HCT116 (cell line): Measurements from ENCODE around the gene DHRS13. TPM values are rescaled to one million over a fixed set of nuclear protein-coding genes. Genes with fewer than 3 reads are reported as not detected.

ENCODE experiments used
- ATAC-seq: fragments of 200-7000 bp; cut with Tn5 transposase; 2 replicates; pipeline ENCODE4 v1.9.1; 2020; ENCODE audit warnings: mild to moderate bottlenecking, moderate library complexity
- BruUV-seq: library from RNA; stranded (reverse); fragments of 400-500 nt; replicated peaks from 2 replicates; lab custom pipeline; 2021; lab: Mats Ljungman, UMichigan
- CTCF ChIA-PET: fragments of 300-600 bp; sonication (Branson Sonifier 250); formaldehyde crosslinking; loops from one replicate; lab custom pipeline; 2021; ENCODE audit warnings: antibody characterized with exemption; lab: Charles Lee
- POLR2A ChIA-PET: fragments of 300-600, 350-600 bp; sonication (Branson Sonifier 250); formaldehyde crosslinking; loops from one replicate; lab custom pipeline; 2021; ENCODE audit warnings: antibody characterized with exemption; lab: Charles Lee
- RAD21 ChIA-PET, 2 experiments: fragments of 300-600 bp; sonication (Branson Sonifier 250); formaldehyde crosslinking; loops; one replicate each; lab custom pipeline; 2023; ENCODE audit warnings: low total read pairs in 2 of 2; ENCODE audit not compliant: uncharacterized antibody in 2 of 2, unreplicated experiment in 2 of 2, low non-redundant PET in 1 of 2; lab: Charles Lee
- DNase-seq: peaks from one replicate; pipeline ENCODE4 v3.0.0-alpha.2; 2010; ENCODE audit warnings: low read depth, low spot score
- H2AFZ ChIP-seq: fragments of 200-600 bp; shearing (Covaris generic), sonication (generic); 2 replicates; pipeline ENCODE4 v1.6.1; 2017; ENCODE audit warnings: low read depth, mixed run types, mixed read lengths, antibody characterized with exemption, low read length; ENCODE audit not compliant: poor library complexity, severe bottlenecking
- H3K27ac ChIP-seq: 2 replicates; pipeline ENCODE4 v1.5.1; 2012; ENCODE audit warnings: low read depth, low read length
- H3K27me3 ChIP-seq: fragments of 200-600 bp; sonication (generic); 2 replicates; pipeline ENCODE4 v1.6.1; 2016; ENCODE audit warnings: mixed run types, low read length, mixed read lengths; ENCODE audit not compliant: insufficient read depth
- H3K36me3 ChIP-seq, 2 experiments: fragments of 200-500 bp in 1 of 2; fragments of 200-600 bp in 1 of 2; sonication (Bioruptor generic) in 1 of 2; sonication (generic) in 1 of 2; 2 replicates each; pipeline versions ENCODE4 v1.5.1 to v1.6.1; 2014 to 2016; ENCODE audit warnings: low read length in 2 of 2, inconsistent platforms in 1 of 2, mixed read lengths in 1 of 2, mixed run types in 1 of 2; ENCODE audit not compliant: insufficient read depth in 2 of 2, control insufficient read depth in 1 of 2
- H3K4me1 ChIP-seq, 2 experiments: fragments of 200-600 bp in 1 of 2; sonication (generic) in 1 of 2; 2 replicates each; pipeline versions ENCODE4 v1.5.1 to v1.6.1; 2012 to 2017; ENCODE audit warnings: low read length in 2 of 2, inconsistent platforms in 1 of 2, mild to moderate bottlenecking in 1 of 2, mixed read lengths in 1 of 2, mixed run types in 1 of 2, moderate library complexity in 1 of 2; ENCODE audit not compliant: insufficient read depth in 2 of 2, control insufficient read depth in 1 of 2
- H3K4me2 ChIP-seq: fragments of 200-600 bp; sonication (generic); 2 replicates; pipeline ENCODE4 v1.6.1; 2017; ENCODE audit warnings: mixed run types, low read length, mixed read lengths
- H3K4me3 ChIP-seq, 2 experiments: fragments of 200-600 bp in 1 of 2; sonication (generic) in 1 of 2; replicated peaks in 1 of 2; 2 replicates each; pipeline ENCODE4 v1.5.1; 2011 to 2016; ENCODE audit warnings: low read length in 2 of 2, control low read depth in 1 of 2, low read depth in 1 of 2, mild to moderate bottlenecking in 1 of 2, mixed read lengths in 1 of 2, mixed run types in 1 of 2
- H3K79me2 ChIP-seq: fragments of 200-600 bp; sonication (generic); 2 replicates; pipeline ENCODE4 v1.6.1; 2017; ENCODE audit warnings: mild to moderate bottlenecking, mixed run types, low read length, moderate library complexity, mixed read lengths; ENCODE audit not compliant: insufficient read depth
- H3K9ac ChIP-seq: fragments of 200-600 bp; sonication (generic); 2 replicates; pipeline ENCODE4 v1.6.1; 2016; ENCODE audit warnings: low read length, mixed read lengths
- H3K9me2 ChIP-seq: fragments of 200-600 bp; sonication (generic), shearing (Covaris generic); 2 replicates; pipeline ENCODE4 v1.6.1; 2017; ENCODE audit warnings: mixed run types, mild to moderate bottlenecking, moderate library complexity; ENCODE audit not compliant: insufficient read depth
- H3K9me3 ChIP-seq, 2 experiments: fragments of 200-500 bp in 1 of 2; fragments of 200-600 bp in 1 of 2; sonication (Bioruptor generic) in 1 of 2; sonication (generic) in 1 of 2; 2 replicates each; pipeline ENCODE4 v1.6.1; 2014 to 2017; ENCODE audit warnings: low read length in 2 of 2, mixed read lengths in 2 of 2, inconsistent platforms in 1 of 2, low read depth in 1 of 2, mild to moderate bottlenecking in 1 of 2, mixed run types in 1 of 2, moderate library complexity in 1 of 2; ENCODE audit not compliant: control insufficient read depth in 1 of 2, insufficient read depth in 1 of 2
- H4K20me1 ChIP-seq: fragments of 200-600 bp; sonication (generic), shearing (Covaris generic); 2 replicates; pipeline ENCODE4 v1.6.1; 2017; ENCODE audit warnings: mixed run types, mild to moderate bottlenecking, moderate library complexity; ENCODE audit not compliant: insufficient read depth
- CBX3 ChIP-seq: IDR thresholded peaks from 2 replicates; pipeline ENCODE4 v1.6.1; 2012; ENCODE audit warnings: low read depth
- CEBPB ChIP-seq: IDR thresholded peaks from 2 replicates; pipeline ENCODE4 v1.6.1; 2012; ENCODE audit warnings: low read depth
- CTCF ChIP-seq, 3 experiments: fragments of 200-600 bp in 1 of 3; sonication (generic) in 1 of 3; IDR thresholded peaks in 2 of 3; conservative IDR thresholded peaks in 1 of 3; 2 replicates each; pipeline ENCODE4 v1.5.1; 2012 to 2017; ENCODE audit warnings: low read depth in 2 of 3, low read length in 2 of 3, antibody characterized with exemption in 1 of 3, borderline replicate concordance in 1 of 3, control low read depth in 1 of 3, mild to moderate bottlenecking in 1 of 3, mixed read lengths in 1 of 3, mixed run types in 1 of 3, moderate library complexity in 1 of 3; ENCODE audit not compliant: insufficient read depth in 1 of 3
- EGR1 ChIP-seq: IDR thresholded peaks from 2 replicates; pipeline ENCODE4 v1.6.1; 2012; ENCODE audit warnings: low read depth
- ELF1 ChIP-seq: IDR thresholded peaks from 2 replicates; pipeline ENCODE4 v1.6.1; 2012; ENCODE audit warnings: low read depth, borderline replicate concordance
- EZH2 ChIP-seq: fragments of 200-600 bp; sonication (generic); IDR thresholded peaks from 2 replicates; pipeline ENCODE4 v1.6.1; 2017; ENCODE audit warnings: antibody characterized with exemption, mixed run types
- EZH2phosphoT487 ChIP-seq: fragments of 200-600 bp; IDR thresholded peaks from 2 replicates; pipeline ENCODE4 v1.6.1; 2018; ENCODE audit warnings: antibody characterized with exemption, borderline replicate concordance
- JUND ChIP-seq: IDR thresholded peaks from 2 replicates; pipeline ENCODE4 v1.6.1; 2012
- MAX ChIP-seq: IDR thresholded peaks from 2 replicates; pipeline ENCODE4 v1.6.1; 2012
- POLR2A ChIP-seq: IDR thresholded peaks from 2 replicates; pipeline ENCODE4 v1.7.0; 2011; ENCODE audit warnings: borderline replicate concordance; ENCODE audit not compliant: insufficient read depth, insufficient read length; ENCODE audit errors: extremely low read depth
- RAD21 ChIP-seq: IDR thresholded peaks from 2 replicates; pipeline ENCODE4 v1.6.1; 2012; ENCODE audit warnings: low read depth, mild to moderate bottlenecking
- SIN3A ChIP-seq: IDR thresholded peaks from 2 replicates; pipeline ENCODE4 v1.6.1; 2012; ENCODE audit warnings: low read depth
- SP1 ChIP-seq: IDR thresholded peaks from 2 replicates; pipeline ENCODE4 v1.6.1; 2012; ENCODE audit warnings: low read depth
- SRF ChIP-seq: IDR thresholded peaks from 2 replicates; pipeline ENCODE4 v1.6.1; 2012; ENCODE audit warnings: low read depth
- TCF7L2 ChIP-seq: IDR thresholded peaks from 2 replicates; pipeline ENCODE4 v1.7.0; 2011; ENCODE audit warnings: borderline replicate concordance, inconsistent platforms; ENCODE audit not compliant: insufficient read depth, insufficient read length; ENCODE audit errors: extremely low read depth
- YY1 ChIP-seq: IDR thresholded peaks from 2 replicates; pipeline ENCODE4 v1.6.1; 2011; ENCODE audit warnings: low read length, low read depth, moderate library complexity, mild to moderate bottlenecking; ENCODE audit not compliant: insufficient replicate concordance; ENCODE audit errors: extremely low read depth
- ZBTB33 ChIP-seq: IDR thresholded peaks from 2 replicates; pipeline ENCODE4 v1.6.1; 2011; ENCODE audit warnings: mild to moderate bottlenecking, low read length, moderate library complexity; ENCODE audit not compliant: insufficient replicate concordance; ENCODE audit errors: extremely low read depth
- ZFX ChIP-seq: fragments of 450-650 bp; IDR thresholded peaks from 2 replicates; pipeline ENCODE4 v1.6.1; 2017
- intact Hi-C: fragments of 100-400 bp; cut with micrococcal nuclease; formaldehyde crosslinking; loops from 2 replicates; pipeline ENCODE4 v1.10.0; 2022
- total RNA-seq: library from RNA; stranded (reverse); gene quantifications from one replicate; pipeline ENCODE4 v1.2.1, GENCODE V29; 2021; ENCODE audit not compliant: unreplicated experiment

Gene DHRS13
- total RNA-seq, 1 experiment from 2014 or later = 13.5 TPM

GRCh38 chr17:28944343-28944742, 41.5 kb upstream of the DHRS13 start:
- H3K4me3 ChIP-seq = no peak overlapping the region
- H3K4me1 ChIP-seq = peaks cover 9 to 11% of the 10 kb centered on the region in 2 experiments
- BruUV-seq = no TSS peak
- no peak for TF ChIP-seq CEBPB
- TF ChIP-seq ZBTB33 = no peak
- no peak for TF ChIP-seq YY1
- TF ChIP-seq CBX3 = no peak
- TF ChIP-seq ZFX = no peak
- no peak for TF ChIP-seq SIN3A
- no peak for TF ChIP-seq TCF7L2
- TF ChIP-seq POLR2A = no peak
- TF ChIP-seq ELF1 = no peak
- no peak for TF ChIP-seq EGR1
- no peak for TF ChIP-seq CTCF (IDR thresholded peaks at IDR 0.05 in 2 of 3, conservative IDR thresholded peaks at IDR 0.05 in 1 of 3; ENCODE audit: borderline replicate concordance in 1 of 3, insufficient read depth in 1 of 3, low read depth in 2 of 3, low read length in 2 of 3)
- TF ChIP-seq SRF = no peak
- TF ChIP-seq SP1 = no peak
- no peak for TF ChIP-seq EZH2phosphoT487
- no peak for TF ChIP-seq JUND
- no peak for TF ChIP-seq RAD21
- TF ChIP-seq EZH2 = no peak
- no peak for TF ChIP-seq MAX
- no peak overlapping the region for H3K9ac ChIP-seq
- no peaks in the 10 kb centered on the region for H4K20me1 ChIP-seq
- ATAC-seq (no peak), DNase-seq (no peak)
- ChIA-PET RAD21 (no interaction called here), POLR2A (no interaction called here), CTCF (no interaction called here)
- no peaks in the 10 kb centered on the region for H3K9me3 ChIP-seq
- H3K4me2 ChIP-seq = no peak overlapping the region
- H3K79me2 ChIP-seq = peaks cover 100% of the 10 kb centered on the region
- no peak overlapping the region for H3K27ac ChIP-seq
- no peaks in the 10 kb centered on the region for H3K9me2 ChIP-seq
- H3K27me3 ChIP-seq = no peaks in the 10 kb centered on the region
- intact Hi-C loops = no loop called here
- peaks cover 6 to 17% of the 10 kb centered on the region in 2 experiments; a peak in 3 of 4 replicates for H3K36me3 ChIP-seq
- no peak overlapping the region for H2AFZ ChIP-seq
